ENCODE data around the gene NEK8.

NEK8 gene

DNA sequence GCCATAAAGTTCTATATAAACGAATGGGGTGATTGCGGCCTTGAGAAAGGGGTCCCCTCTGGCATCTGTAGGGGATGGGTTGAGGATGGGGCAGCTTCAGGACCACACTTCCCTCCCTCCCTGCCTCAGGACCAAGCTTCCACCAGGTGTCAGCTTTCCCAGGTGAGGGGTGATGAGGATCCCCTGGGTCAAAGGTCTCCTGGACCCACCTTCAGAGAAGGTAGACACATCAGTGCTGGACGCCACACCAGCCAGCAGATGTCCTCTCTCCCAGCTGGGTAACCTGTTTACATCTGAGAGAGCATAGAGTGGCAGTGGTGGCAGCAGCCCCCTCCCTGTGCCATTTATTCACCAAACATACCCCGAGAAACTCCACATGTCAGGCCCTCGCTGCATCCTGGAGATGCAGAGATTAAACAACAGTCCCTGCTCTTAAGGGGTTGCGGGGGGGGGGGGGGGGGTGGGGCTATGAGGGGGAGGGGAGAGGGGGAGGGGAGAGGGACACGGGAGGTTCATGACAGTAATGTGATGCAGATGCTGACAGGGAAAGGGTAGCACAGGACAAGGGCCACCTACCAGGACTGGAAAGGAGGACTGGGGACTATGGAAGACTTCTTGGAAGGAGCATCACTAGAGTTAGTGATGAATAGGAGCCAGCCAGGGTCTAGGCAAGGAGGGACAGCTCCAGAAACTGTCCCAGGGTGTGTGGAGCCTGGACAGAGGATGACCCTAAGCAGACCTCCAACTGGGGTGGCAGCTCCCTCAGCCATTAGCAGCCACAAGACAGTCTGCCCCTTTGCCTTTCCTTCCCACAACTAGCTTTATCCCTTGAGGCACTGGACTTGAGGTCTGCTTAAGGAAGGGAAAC is 21.9 kb upstream of the NEK8 start:
- TF ChIP-seq, protein P1, sequence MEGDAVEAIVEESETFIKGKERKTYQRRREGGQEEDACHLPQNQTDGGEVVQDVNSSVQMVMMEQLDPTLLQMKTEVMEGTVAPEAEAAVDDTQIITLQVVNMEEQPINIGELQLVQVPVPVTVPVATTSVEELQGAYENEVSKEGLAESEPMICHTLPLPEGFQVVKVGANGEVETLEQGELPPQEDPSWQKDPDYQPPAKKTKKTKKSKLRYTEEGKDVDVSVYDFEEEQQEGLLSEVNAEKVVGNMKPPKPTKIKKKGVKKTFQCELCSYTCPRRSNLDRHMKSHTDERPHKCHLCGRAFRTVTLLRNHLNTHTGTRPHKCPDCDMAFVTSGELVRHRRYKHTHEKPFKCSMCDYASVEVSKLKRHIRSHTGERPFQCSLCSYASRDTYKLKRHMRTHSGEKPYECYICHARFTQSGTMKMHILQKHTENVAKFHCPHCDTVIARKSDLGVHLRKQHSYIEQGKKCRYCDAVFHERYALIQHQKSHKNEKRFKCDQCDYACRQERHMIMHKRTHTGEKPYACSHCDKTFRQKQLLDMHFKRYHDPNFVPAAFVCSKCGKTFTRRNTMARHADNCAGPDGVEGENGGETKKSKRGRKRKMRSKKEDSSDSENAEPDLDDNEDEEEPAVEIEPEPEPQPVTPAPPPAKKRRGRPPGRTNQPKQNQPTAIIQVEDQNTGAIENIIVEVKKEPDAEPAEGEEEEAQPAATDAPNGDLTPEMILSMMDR (IDR thresholded peaks at IDR 0.05; ENCODE audit: extremely low read depth, insufficient read depth, missing control alignments), result no peak
- no peak for DNase-seq (ENCODE audit: low spot score)
- in situ Hi-C loops (cut with MboI; ENCODE audit: low pct_unique_long_range_greater_than_20kb, low sequenced_read_pairs, unreplicated experiment), result no loop called here

DNA sequence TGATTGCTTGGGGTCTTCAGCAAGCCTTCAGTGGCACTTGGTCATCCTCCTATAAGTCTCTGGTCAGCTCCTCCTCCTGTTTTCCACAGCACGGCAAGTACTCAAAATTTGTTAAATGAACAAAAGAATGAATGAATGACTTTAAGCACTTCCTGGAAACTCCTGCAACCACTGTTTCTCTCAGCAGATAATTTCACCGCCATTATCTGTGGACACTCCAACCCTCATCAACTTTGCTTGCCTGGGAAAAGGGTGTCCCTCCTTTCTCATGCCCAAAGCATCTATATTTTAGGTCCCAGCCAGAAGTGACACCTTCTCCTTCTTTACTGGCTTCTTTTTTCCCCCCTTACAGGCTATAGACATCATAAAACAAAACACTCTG is 21.3 kb upstream of the NEK8 start:
- TF ChIP-seq, protein P1 (IDR thresholded peaks at IDR 0.05; ENCODE audit: extremely low read depth, insufficient read depth, missing control alignments), result no peak
- in situ Hi-C loops (cut with MboI; ENCODE audit: low pct_unique_long_range_greater_than_20kb, low sequenced_read_pairs, unreplicated experiment), result no loop called here
- no peak for DNase-seq (ENCODE audit: low spot score)

DNA sequence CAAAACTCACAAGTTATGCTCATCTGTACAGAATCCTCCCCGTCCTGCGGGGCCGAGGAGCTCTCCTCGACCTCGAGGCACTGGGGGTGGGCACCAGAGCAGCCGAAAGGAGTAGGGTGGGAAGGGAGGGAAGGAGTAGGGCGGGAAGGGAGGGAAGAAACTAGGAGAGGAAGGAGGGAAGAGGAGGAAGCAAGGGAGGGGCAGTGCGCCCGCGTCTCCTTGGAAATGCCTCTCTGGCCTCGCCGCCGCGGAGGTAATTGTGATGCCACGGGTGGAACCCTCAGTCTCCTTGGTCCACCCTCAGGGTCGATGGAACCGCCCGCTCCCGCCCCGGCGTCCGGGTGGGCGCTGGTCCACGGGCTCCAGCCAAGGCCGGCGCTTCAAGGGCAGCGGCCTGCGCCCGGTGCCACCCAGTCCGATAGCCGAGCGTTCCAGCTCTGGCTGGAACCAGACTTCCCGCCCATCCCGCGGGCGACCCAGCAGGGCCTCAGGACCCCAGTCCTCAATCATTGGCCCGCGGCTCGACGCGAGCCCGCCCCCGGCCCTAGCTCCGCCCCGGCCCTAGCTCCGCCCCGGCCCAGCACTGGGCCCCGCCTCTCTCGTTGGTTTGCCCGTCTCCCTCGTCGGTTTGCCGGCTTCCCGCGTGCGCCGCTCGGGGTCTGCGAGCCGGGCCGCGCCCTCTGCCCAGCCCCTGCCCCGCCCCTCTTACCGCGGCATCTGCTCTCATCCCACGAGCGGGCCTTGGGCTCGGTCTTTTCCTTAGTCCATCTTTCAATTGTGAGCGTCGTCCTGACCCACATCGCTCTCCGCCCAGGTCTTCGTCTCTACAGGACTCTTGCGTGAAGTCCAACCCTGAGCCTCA is 17.5 kb upstream of the NEK8 start:
- peak; percentile 98 for DNase-seq (ENCODE audit: low spot score)
- in situ Hi-C loops (cut with MboI; ENCODE audit: low pct_unique_long_range_greater_than_20kb, low sequenced_read_pairs, unreplicated experiment), result no loop called here
- TF ChIP-seq, protein P1 (IDR thresholded peaks at IDR 0.05; ENCODE audit: extremely low read depth, insufficient read depth, missing control alignments), result no peak

DNA sequence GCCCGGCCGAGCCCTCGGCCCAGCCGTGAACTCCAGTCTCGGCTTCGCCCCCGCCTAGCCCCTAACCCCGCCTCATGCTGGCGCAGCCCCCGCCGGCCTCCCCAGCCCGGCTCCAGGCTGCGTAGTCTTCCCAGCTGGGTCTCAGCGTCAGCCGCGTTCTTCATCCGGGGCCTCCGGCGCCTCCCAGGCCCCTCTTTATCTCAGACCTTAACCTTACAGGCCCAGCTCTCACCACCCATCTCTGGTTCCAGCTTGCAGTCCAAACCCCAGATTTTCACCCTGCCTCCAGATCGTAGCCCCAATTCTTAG is 16.9 kb upstream of the NEK8 start, which contains the start of gene PROCA1:
Gene PROCA1, minus strand, starts transcription at position 166 of the 309 bp plus-strand sequence. CDS start 228 bp downstream, outside the sequence.
- TF ChIP-seq, protein P1 (IDR thresholded peaks at IDR 0.05; ENCODE audit: extremely low read depth, insufficient read depth, missing control alignments), result no peak
- peak; percentile 61 for DNase-seq (ENCODE audit: low spot score)
- in situ Hi-C loops (cut with MboI; ENCODE audit: low pct_unique_long_range_greater_than_20kb, low sequenced_read_pairs, unreplicated experiment), result no loop called here

DNA sequence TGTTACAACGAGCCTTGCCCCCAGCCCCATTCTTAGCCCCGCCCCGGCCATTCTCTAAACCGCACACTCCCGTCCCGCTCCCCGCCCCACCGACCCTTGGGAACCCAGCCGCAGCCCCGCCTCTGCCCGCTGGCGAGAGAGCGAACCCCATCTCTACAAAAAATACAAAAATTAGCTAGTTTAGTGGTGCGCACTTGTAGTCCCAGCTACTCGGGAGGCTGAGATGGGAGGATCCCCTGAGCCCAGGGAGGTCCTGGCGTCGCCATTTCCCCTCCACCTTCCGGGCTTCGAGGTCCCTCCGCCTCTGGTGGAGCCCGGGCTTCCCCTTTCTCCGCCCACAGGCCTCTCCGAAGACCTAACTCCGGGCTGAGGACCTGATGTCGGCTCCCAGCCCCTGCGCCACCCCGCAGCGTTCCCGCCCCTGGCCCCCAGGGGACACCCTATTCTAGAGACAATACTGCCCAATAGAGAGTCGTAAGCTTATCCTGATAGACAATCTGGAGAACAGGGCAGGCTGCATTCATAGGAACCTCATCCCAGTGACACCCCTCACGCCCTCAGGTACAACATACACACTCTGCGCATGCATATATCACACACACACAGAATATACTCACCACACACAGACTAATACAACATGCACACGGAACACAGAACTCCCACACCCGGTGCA is 16.4 kb upstream of the NEK8 start:
- peak; percentile 85 for DNase-seq (ENCODE audit: low spot score)
- TF ChIP-seq, protein P1 (IDR thresholded peaks at IDR 0.05; ENCODE audit: extremely low read depth, insufficient read depth, missing control alignments), result peak; percentile 12
- in situ Hi-C loops (cut with MboI; ENCODE audit: low pct_unique_long_range_greater_than_20kb, low sequenced_read_pairs, unreplicated experiment), result no loop called here

DNA sequence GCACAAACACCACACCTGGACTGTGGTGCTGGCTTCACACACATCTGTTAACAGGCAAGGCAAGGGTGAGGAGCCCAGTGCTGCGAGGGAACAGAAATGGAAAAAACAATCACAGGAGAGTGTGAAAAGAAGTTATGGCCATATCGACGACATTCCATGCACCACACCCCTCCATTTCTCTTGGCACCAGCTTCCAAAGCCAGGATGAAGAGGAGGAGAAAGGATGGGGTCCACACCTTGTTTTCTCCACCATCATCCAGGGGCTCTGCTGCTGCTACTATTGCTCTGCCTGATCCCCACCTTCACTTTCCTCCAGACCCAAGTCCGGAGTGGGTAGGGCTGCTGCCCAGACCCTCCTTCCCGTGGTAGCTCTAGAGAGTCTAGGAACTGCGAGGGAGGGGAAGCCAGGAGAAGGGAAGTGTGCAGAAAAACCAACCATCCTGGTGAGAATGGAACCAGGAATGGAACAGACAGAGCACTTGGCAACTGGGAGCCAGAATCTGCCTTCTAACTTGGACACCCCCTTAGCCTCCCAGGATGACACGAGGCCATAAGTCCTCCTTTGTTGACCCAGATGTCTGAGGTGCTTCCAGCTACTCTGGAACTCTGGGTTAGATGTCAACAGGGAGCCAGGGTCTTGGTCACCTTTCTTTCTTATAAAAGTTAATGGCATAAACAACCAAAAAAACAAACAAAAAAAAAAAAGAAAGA is 15.7 kb upstream of the NEK8 start:
- in situ Hi-C loops (cut with MboI; ENCODE audit: low pct_unique_long_range_greater_than_20kb, low sequenced_read_pairs, unreplicated experiment), result no loop called here
- no peak for DNase-seq (ENCODE audit: low spot score)
- TF ChIP-seq, protein P1 (IDR thresholded peaks at IDR 0.05; ENCODE audit: extremely low read depth, insufficient read depth, missing control alignments), result no peak
